Stimulated activated CD4-positive, alpha-beta T cell treated with anti-CD3 and anti-CD28 coated beads, Interleukin-2, amount 100 ng/mL, for 24 hours (primary cell): ENCODE data around the gene CNIH3.
"Not testable (repeated sequence)": the region's sequence is repeated elsewhere in the genome, so short reads cannot be mapped to it uniquely, and the experiment has no call there.

ENCODE experiments used
- DNase-seq, 2 donors: peaks; one replicate each; pipeline ENCODE4 v3.0.0-alpha.2; 2020

CNIH3 gene

GRCh38 chr1:224644553-224645154 is 28.5 kb downstream of the CNIH3 start:
- DNase-seq: peak; percentile 60

GRCh38 chr1:224647449-224647848 is 31.3 kb downstream of the CNIH3 start:
- DNase-seq: no peak

- DNase-seq: no peak
Measured at GRCh38 chr1:224650290-224650689, 34.2 kb downstream of the CNIH3 start.

- DNase-seq: no peak
Measured at GRCh38 chr1:224651188-224651587, 35.1 kb downstream of the CNIH3 start.

GRCh38 chr1:224656392-224656791 is 40.3 kb downstream of the CNIH3 start:
- DNase-seq: no peak

GRCh38 chr1:224660074-224660473 is 44.0 kb downstream of the CNIH3 start:
- DNase-seq: no peak

GRCh38 chr1:224662870-224663269 is 46.8 kb downstream of the CNIH3 start:
- no peak for DNase-seq

- no peak for DNase-seq
Measured at GRCh38 chr1:224665016-224665415, 48.9 kb downstream of the CNIH3 start.

GRCh38 chr1:224666078-224666477 is 50.0 kb downstream of the CNIH3 start:
- DNase-seq: no peak

- DNase-seq: no peak
Measured at GRCh38 chr1:224666913-224667312, 50.8 kb downstream of the CNIH3 start.

GRCh38 chr1:224668984-224669383 is 52.9 kb downstream of the CNIH3 start:
- no peak for DNase-seq

GRCh38 chr1:224669403-224669802 is 53.3 kb downstream of the CNIH3 start:
- DNase-seq: no peak

GRCh38 chr1:224670506-224670905 is 54.4 kb downstream of the CNIH3 start:
- no peak for DNase-seq

GRCh38 chr1:224671076-224671475 is 55.0 kb downstream of the CNIH3 start:
- DNase-seq: no peak

GRCh38 chr1:224673141-224673540 is 57.0 kb downstream of the CNIH3 start:
- no peak for DNase-seq

GRCh38 chr1:224675590-224675989 is 59.5 kb downstream of the CNIH3 start:
- no peak for DNase-seq

GRCh38 chr1:224676551-224676950 is 60.4 kb downstream of the CNIH3 start:
- DNase-seq: no peak

GRCh38 chr1:224678168-224678567 is 62.1 kb downstream of the CNIH3 start:
- no peak for DNase-seq

GRCh38 chr1:224679606-224680005 is 63.5 kb downstream of the CNIH3 start:
- no peak for DNase-seq

GRCh38 chr1:224681816-224682215 is 65.7 kb downstream of the CNIH3 start:
- DNase-seq: no peak

- no peak for DNase-seq
Measured at GRCh38 chr1:224683936-224684335, 67.8 kb downstream of the CNIH3 start.

- DNase-seq: no peak
Measured at GRCh38 chr1:224684979-224685425, 68.9 kb downstream of the CNIH3 start.

GRCh38 chr1:224686140-224686539 is 70.0 kb downstream of the CNIH3 start:
- not testable (repeated sequence) for DNase-seq

GRCh38 chr1:224687465-224687864 is 71.3 kb downstream of the CNIH3 start:
- DNase-seq: no peak

GRCh38 chr1:224689374-224689773 is 73.3 kb downstream of the CNIH3 start:
- DNase-seq: no peak
